K562 (cell line): ENCODE measurements around the gene PEX13. TPM values are rescaled to one million over a fixed set of nuclear protein-coding genes. Genes with fewer than 3 reads are reported as not detected.

Source experiments
- ATAC-seq: fragments of 200-7000 bp; cut with Tn5 transposase; 3 replicates; pipeline ENCODE4 v1.9.1; 2020; ENCODE audit warnings: moderate library complexity
- BruUV-seq: library from RNA; stranded (reverse); fragments of 400-500 nt; replicated peaks from 2 replicates; lab custom pipeline; 2021; lab: Mats Ljungman, UMichigan
- CTCF ChIA-PET: fragments of 300-600 bp; formaldehyde crosslinking; extraction: SDS; loops from one replicate; lab custom pipeline; 2021; ENCODE audit warnings: low intra/inter-chr PET ratio; lab: Yijun Ruan, JAX
- POLR2A ChIA-PET: fragments of 300-600, 350-650 bp; sonication (Branson Sonifier 250); formaldehyde crosslinking; extraction: SDS; loops from one replicate; lab custom pipeline; 2021; ENCODE audit warnings: antibody characterized with exemption, inconsistent platforms; lab: Yijun Ruan, JAX
- DNase-seq, 4 experiments: peaks; one replicate each; pipeline versions ENCODE4 v3.0.0 to v3.0.0-alpha.2; 2011 to 2018; ENCODE audit warnings: low spot score in 3 of 4, mixed read lengths in 3 of 4; ENCODE audit errors: extremely low read depth in 1 of 4
- FAIRE-seq: peaks from 2 replicates; lab custom pipeline; 2011; peaks lifted over from hg19 to GRCh38; lab: Jason Lieb, UNC
- H2AFZ ChIP-seq: 2 replicates; pipeline ENCODE4 v1.6.0; 2011; ENCODE audit warnings: low read depth, low read length, control low read depth, inconsistent platforms
- H3K27ac ChIP-seq: fragments of 200-600 bp; 3 replicates; pipeline ENCODE4 v1.8.0; 2011; ENCODE audit warnings: low read depth, mild to moderate bottlenecking, control low read depth, inconsistent platforms, low read length, moderate library complexity, mixed read lengths; ENCODE audit errors: extremely low read depth
- H3K27me3 ChIP-seq, 2 experiments: fragments of 300-600 bp in 1 of 2; 2 replicates in 1 of 2; 3 replicates in 1 of 2; pipeline versions ENCODE4 v1.6.0 to v1.8.0; 2011; ENCODE audit warnings: inconsistent platforms in 2 of 2, low read length in 2 of 2, mild to moderate bottlenecking in 1 of 2, mixed read lengths in 1 of 2, moderate library complexity in 1 of 2; ENCODE audit not compliant: control insufficient read depth in 2 of 2, insufficient read depth in 2 of 2
- H3K36me3 ChIP-seq: fragments of 300-600 bp; 3 replicates; pipeline ENCODE4 v1.8.0; 2011; ENCODE audit warnings: mild to moderate bottlenecking, low read length, inconsistent platforms; ENCODE audit not compliant: control insufficient read depth, insufficient read depth
- H3K4me1 ChIP-seq, 2 experiments: fragments of 200-600 bp in 1 of 2; replicated peaks in 1 of 2; 2 replicates in 1 of 2; 3 replicates in 1 of 2; pipeline versions ENCODE4 v1.5.1 to v1.8.0; 2011; ENCODE audit warnings: inconsistent platforms in 2 of 2, low read length in 2 of 2, mild to moderate bottlenecking in 1 of 2, mixed read lengths in 1 of 2, moderate library complexity in 1 of 2; ENCODE audit not compliant: control insufficient read depth in 2 of 2, insufficient read depth in 2 of 2
- H3K4me2 ChIP-seq: 2 replicates; pipeline ENCODE4 v1.6.1; 2011; ENCODE audit warnings: low read length, control low read depth, inconsistent platforms, mixed read lengths; ENCODE audit not compliant: insufficient read depth
- H3K4me3 ChIP-seq: fragments of 200-600 bp; sonication (generic), shearing (Covaris generic); 2 replicates; pipeline ENCODE4 v1.5.1; 2016; ENCODE audit warnings: control low read depth, inconsistent platforms
- H3K79me2 ChIP-seq: fragments of 200-600 bp; 3 replicates; pipeline ENCODE4 v1.8.0; 2011; ENCODE audit warnings: low read length, inconsistent platforms; ENCODE audit not compliant: control insufficient read depth, insufficient read depth
- H3K9ac ChIP-seq, 2 experiments: 2 replicates each; pipeline versions ENCODE4 v1.6.0 to v1.6.1; 2011; ENCODE audit warnings: low read depth in 2 of 2, low read length in 2 of 2, control low read depth in 1 of 2, inconsistent platforms in 1 of 2, mild to moderate bottlenecking in 1 of 2, mixed read lengths in 1 of 2; ENCODE audit not compliant: insufficient read depth in 1 of 2
- H3K9me1 ChIP-seq: one replicate; pipeline ENCODE4 v1.6.0; 2011; ENCODE audit warnings: inconsistent platforms, mild to moderate bottlenecking, low read length, moderate library complexity; ENCODE audit not compliant: control insufficient read depth, insufficient read depth
- H3K9me3 ChIP-seq: replicated peaks from 2 replicates; pipeline ENCODE4 v1.5.1; 2011; ENCODE audit warnings: low read depth, low read length, inconsistent platforms; ENCODE audit not compliant: control insufficient read depth, insufficient read depth
- H4K20me1 ChIP-seq: replicated peaks from 2 replicates; pipeline ENCODE4 v1.6.1; 2011; ENCODE audit warnings: low read length, inconsistent platforms, mixed read lengths; ENCODE audit not compliant: control insufficient read depth, insufficient read depth
- TAF9B ChIP-seq: fragments of 450-650 bp; IDR thresholded peaks from 2 replicates; pipeline ENCODE4 v1.6.1; 2018; ENCODE audit warnings: mild to moderate bottlenecking; ENCODE audit not compliant: partially characterized antibody
- TRIM28 ChIP-seq: fragments of 450-650 bp; IDR thresholded peaks from 2 replicates; pipeline ENCODE4 v1.6.1; 2017
- ZBTB9 ChIP-seq: fragments of 450-650 bp; formaldehyde crosslinking; IDR thresholded peaks from 2 replicates; pipeline ENCODE4 v1.4.0; 2020; ENCODE audit warnings: mild to moderate bottlenecking, moderate library complexity
- ZFP1 ChIP-seq: fragments of 450-650 bp; formaldehyde crosslinking; IDR thresholded peaks from 2 replicates; pipeline ENCODE4 v1.4.0; 2020; ENCODE audit warnings: mild to moderate bottlenecking, mixed read lengths
- ZNF121 ChIP-seq: sonication (generic); formaldehyde crosslinking; conservative IDR thresholded peaks from 2 replicates; pipeline ENCODE4 v1.8.0; 2022; ENCODE audit warnings: missing genetic modification reagents
- WGBS: fragments of 100-300 bp; shearing (Covaris generic); methylation state at CpG from one replicate; pipeline ENCODE4 v1.1.6; 2016; ENCODE audit warnings: low coverage, mixed read lengths; ENCODE audit not compliant: insufficient coverage; ENCODE audit errors: missing lambda C conversion rate; 5-methylcytosine and 5-hydroxymethylcytosine counted together
- in situ Hi-C: fragments of 300-500 bp; cut with MboI; formaldehyde crosslinking; loops from 4 replicates; pipeline ENCODE4 v1.15.0; 2018; ENCODE audit warnings: inconsistent platforms, mixed read lengths
- intact Hi-C: fragments of 100-400 bp; cut with micrococcal nuclease; formaldehyde crosslinking; loops from 2 replicates; pipeline ENCODE4 v1.14.2; 2022
- polyA plus RNA-seq, 8 experiments: library from polyadenylated mRNA; depleted of rRNA in 4 of 8; stranded (reverse) in 5 of 8; unstranded in 3 of 8; fragments of >200 nt; fragmentation: Nextera tagmentation in 2 of 8; fragmentation: Illumina TruSeq in 1 of 8; extraction: Ambion mirVana in 2 of 8; extraction: Trizol in 1 of 8; gene quantifications; 2 replicates each; pipeline versions ENCODE4 v1.2.1 to v1.2.3, GENCODE V29; 2011 to 2014; ENCODE audit warnings: inconsistent platforms in 1 of 8, missing spikeins in 1 of 8
- total RNA-seq, 7 experiments: library from RNA; depleted of rRNA in 6 of 7; stranded (reverse); fragments of >200 nt in 6 of 7; fragmentation: Illumina TruSeq in 2 of 7; extraction: Trizol in 2 of 7; gene quantifications; 2 replicates each; pipeline versions ENCODE4 v1.2.1 to v1.2.3, GENCODE V29; 2011 to 2021; ENCODE audit warnings: low replicate concordance in 1 of 7

PEX13 gene
- total and polyA plus RNA-seq, 9 of the 15 experiments (the other 6 are each of a cell fraction or from before 2014, with no cell fraction given) = 4.0 to 30.4 (median 18.8) TPM

- Histone ChIP-seq H4K20me1 (no peaks in the 10 kb centered on the region), H3K9me3 (no peaks in the 10 kb centered on the region), H3K79me2 (no peaks in the 10 kb centered on the region), H3K9me1 (no peaks in the 10 kb centered on the region), H3K9ac (no peak overlapping the region), H3K27me3 (no peaks in the 10 kb centered on the region), H3K4me3 (no peak overlapping the region), H3K27ac (no peak overlapping the region), H2AFZ (no peak overlapping the region), H3K36me3 (0 out of 3 replicates have a peak, but pooled peaks cover 2% of the 10 kb centered on the region), H3K4me1 (no peaks in the 10 kb centered on the region), H3K4me2 (no peak overlapping the region)
- ATAC-seq = no peak
- TF ChIP-seq TAF9B (no peak), TRIM28 (no peak), ZBTB9 (CRISPR knock-in tag) (no peak)
- in situ Hi-C loops = no loop called here
- no peak for DNase-seq
- intact Hi-C loops = no loop called here
- 94% methylated on average over 1 of the region's 1 CpG for WGBS
- ChIA-PET CTCF (no interaction called here), POLR2A (no interaction called here)
- BruUV-seq = no TSS peak
- peak; percentile 32 for FAIRE-seq
Observed at GRCh38 chr2:61085883-61086282, 68.4 kb downstream of the PEX13 start.

- H3K27me3 ChIP-seq = no peaks in the 10 kb centered on the region
- H3K36me3 ChIP-seq = 0 out of 3 replicates have a peak, but pooled peaks cover 2% of the 10 kb centered on the region
- H2AFZ ChIP-seq = no peak overlapping the region
- ChIA-PET CTCF (no interaction called here), POLR2A (no interaction called here)
- no peaks in the 10 kb centered on the region for H3K9me3 ChIP-seq
- H3K27ac ChIP-seq = no peak overlapping the region
- FAIRE-seq (no peak), ATAC-seq (no peak), DNase-seq (no peak)
- no peak overlapping the region for H3K4me2 ChIP-seq
- no peaks in the 10 kb centered on the region for H3K9me1 ChIP-seq
- no peak overlapping the region for H3K9ac ChIP-seq
- no peaks in the 10 kb centered on the region for H3K79me2 ChIP-seq
- BruUV-seq = no TSS peak
- H3K4me3 ChIP-seq = no peak overlapping the region
- in situ Hi-C loops (no loop called here), intact Hi-C loops (no loop called here)
- H3K4me1 ChIP-seq = no peaks in the 10 kb centered on the region
- no peaks in the 10 kb centered on the region for H4K20me1 ChIP-seq
- peak; percentile 57 for TF ChIP-seq ZNF121 (CRISPR knock-in tag)
- TF ChIP-seq ZFP1 (CRISPR knock-in tag) = no peak
Observed at GRCh38 chr2:61089797-61090196, 72.3 kb downstream of the PEX13 start.
